ENCODE measurements around the gene PLCXD1.
"Not testable (repeated sequence)": the region's sequence is repeated elsewhere in the genome, so short reads cannot be mapped to it uniquely, and the experiment has no call there.

- not testable (repeated sequence) for TF ChIP-seq CTCF, POLR2A (IDR thresholded peaks at IDR 0.05)
These were observed 960 bp downstream of the PLCXD1 start for GRCh38 chrX:282000-282681.
